Ascending aorta (tissue), 2 donors: ENCODE results near the gene IRX5. TPM values are rescaled to one million over a fixed set of nuclear protein-coding genes. Genes with fewer than 3 reads are reported as not detected.
A peak's percentile ranks its signal among the peaks of the same experiment; 100 is the strongest.

Experiments used
- DNase-seq, 2 donors: peaks; one replicate each; pipeline ENCODE4 v3.0.0-alpha.2; 2019; ENCODE audit warnings: low spot score in 2 of 2
- H3K27ac ChIP-seq, 2 donors: fragments of 200-600 bp; sonication (generic); one replicate each; pipeline ENCODE4 v1.5.1; 2016 to 2017; ENCODE audit warnings: mild to moderate bottlenecking in 1 of 2
- H3K27me3 ChIP-seq: fragments of 200-600 bp; sonication (generic); one replicate; pipeline ENCODE4 v1.5.1; 2017
- H3K36me3 ChIP-seq, 2 donors: fragments of 200-600 bp; sonication (generic); one replicate each; pipeline ENCODE4 v1.5.1; 2016
- H3K4me1 ChIP-seq, 2 donors: fragments of 200-600 bp; sonication (generic); one replicate each; pipeline ENCODE4 v1.5.1; 2016 to 2017; ENCODE audit warnings: mild to moderate bottlenecking in 1 of 2
- H3K4me3 ChIP-seq, 2 donors: fragments of 200-600 bp; sonication (generic); one replicate each; pipeline ENCODE4 v1.5.1; 2016 to 2017; ENCODE audit warnings: mild to moderate bottlenecking in 1 of 2
- H3K9me3 ChIP-seq, 2 donors: fragments of 200-600 bp; sonication (generic); one replicate each; pipeline ENCODE4 v1.5.1; 2016
- CTCF ChIP-seq, 3 experiments: fragments of 200-600 bp in 2 of 3; fragments of 450-650 bp in 1 of 3; sonication (generic) in 2 of 3; IDR thresholded peaks; one replicate each; pipeline ENCODE4 v1.5.1; 2016 to 2019; ENCODE audit warnings: antibody characterized with exemption in 3 of 3, mild to moderate bottlenecking in 1 of 3, moderate library complexity in 1 of 3
- intact Hi-C: fragments of 100-400 bp; cut with DNase I; formaldehyde crosslinking; loops from one replicate; pipeline ENCODE4 v1.15.1; 2023
- total RNA-seq: library from RNA; depleted of rRNA; stranded (reverse); fragments of >200 nt; gene quantifications from one replicate; pipeline ENCODE4 v1.1.0, GENCODE V29; 2016

IRX5 gene
- total RNA-seq, 1 donor from 2014 or later: not detected

DNA sequence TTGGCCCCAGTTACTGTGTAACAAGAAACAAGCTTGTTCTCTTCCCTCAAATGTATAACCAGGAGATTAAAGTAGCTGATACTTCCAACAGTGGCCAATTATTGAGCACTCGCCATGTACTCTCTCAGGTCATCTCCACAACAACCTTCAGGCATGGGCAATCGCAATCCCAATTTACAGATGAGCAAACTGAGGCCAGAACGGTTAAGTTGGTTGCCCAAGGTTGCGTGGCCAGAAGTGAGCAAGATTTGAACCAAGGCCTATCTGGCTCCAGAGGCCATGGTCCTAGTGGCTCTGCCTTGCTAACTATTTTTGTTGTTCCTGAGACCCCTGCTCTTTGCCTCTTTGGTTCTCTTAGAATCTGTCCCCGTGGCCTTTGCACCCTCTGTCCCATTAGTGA lies 33.6 kb downstream of the IRX5 start:
- no peaks in the 10 kb centered on the region for H3K4me1 ChIP-seq
- H3K36me3 ChIP-seq: no peaks in the 10 kb centered on the region
- H3K4me3 ChIP-seq: no peak overlapping the region
- no peak for DNase-seq
- TF ChIP-seq CTCF (IDR thresholded peaks at IDR 0.05): no peak
- intact Hi-C loops: no loop called here
- no peaks in the 10 kb centered on the region for H3K27me3 ChIP-seq
- H3K9me3 ChIP-seq: no peaks in the 10 kb centered on the region
- H3K27ac ChIP-seq: no peak overlapping the region

DNA sequence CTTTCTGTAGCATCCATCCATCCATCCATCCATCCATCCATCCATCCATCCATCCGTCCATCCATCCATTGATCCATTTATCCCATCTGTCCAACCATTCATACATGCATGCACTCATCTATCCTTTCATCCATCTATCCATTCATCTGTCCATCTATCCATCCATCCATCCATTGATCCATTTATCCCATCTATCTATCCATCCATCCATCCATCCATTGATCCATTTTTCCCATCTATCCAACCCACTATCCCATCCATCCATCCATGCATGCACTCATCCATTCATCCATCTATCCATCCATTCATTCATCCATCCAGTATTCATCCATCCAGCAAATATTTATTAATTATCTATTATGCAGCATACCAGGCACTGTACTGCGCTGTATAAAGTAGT lies 34.8 kb downstream of the IRX5 start:
- H3K36me3 ChIP-seq: no peaks in the 10 kb centered on the region
- no peaks in the 10 kb centered on the region for H3K4me1 ChIP-seq
- H3K27ac ChIP-seq: no peak overlapping the region
- intact Hi-C loops: no loop called here
- no peak for TF ChIP-seq CTCF (IDR thresholded peaks at IDR 0.05)
- no peak overlapping the region for H3K4me3 ChIP-seq
- no peaks in the 10 kb centered on the region for H3K9me3 ChIP-seq
- H3K27me3 ChIP-seq: no peaks in the 10 kb centered on the region
- no peak for DNase-seq

DNA sequence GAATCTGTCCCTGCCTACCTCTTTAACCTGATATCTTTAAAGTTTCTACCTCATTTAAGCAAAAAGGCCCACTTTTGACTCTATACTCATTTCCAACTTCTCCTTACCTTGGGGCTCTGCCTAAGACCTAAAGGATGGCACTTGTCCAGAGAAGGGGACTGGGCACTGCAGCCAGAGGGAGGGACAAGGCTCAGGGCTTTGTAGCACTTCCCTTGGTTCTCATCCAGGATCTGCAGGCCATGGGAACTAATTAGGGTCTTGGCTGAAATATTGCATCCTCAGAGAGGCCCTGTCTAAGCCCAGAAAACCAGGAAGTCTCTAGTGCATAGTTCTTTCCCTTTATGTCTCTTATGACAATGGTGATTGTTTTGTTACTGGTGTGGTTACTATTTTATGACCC lies 37.3 kb downstream of the IRX5 start:
- no peak for TF ChIP-seq CTCF (IDR thresholded peaks at IDR 0.05)
- Histone ChIP-seq H3K4me3 (no peak overlapping the region), H3K27ac (no peak overlapping the region), H3K9me3 (no peaks in the 10 kb centered on the region), H3K36me3 (no peaks in the 10 kb centered on the region), H3K4me1 (no peaks in the 10 kb centered on the region), H3K27me3 (no peaks in the 10 kb centered on the region)
- intact Hi-C loops: no loop called here
- DNase-seq: no peak

- Histone ChIP-seq H3K36me3 (no peaks in the 10 kb centered on the region), H3K27me3 (no peaks in the 10 kb centered on the region), H3K4me3 (no peak overlapping the region), H3K4me1 (no peaks in the 10 kb centered on the region), H3K9me3 (no peaks in the 10 kb centered on the region), H3K27ac (no peak overlapping the region)
- no peak for TF ChIP-seq CTCF (IDR thresholded peaks at IDR 0.05)
- intact Hi-C loops: no loop called here
- DNase-seq: peak in 1 of 2 donors; percentile 5
Measured at GRCh38 chr16:54968784-54969183, 38.1 kb downstream of the IRX5 start.

DNA sequence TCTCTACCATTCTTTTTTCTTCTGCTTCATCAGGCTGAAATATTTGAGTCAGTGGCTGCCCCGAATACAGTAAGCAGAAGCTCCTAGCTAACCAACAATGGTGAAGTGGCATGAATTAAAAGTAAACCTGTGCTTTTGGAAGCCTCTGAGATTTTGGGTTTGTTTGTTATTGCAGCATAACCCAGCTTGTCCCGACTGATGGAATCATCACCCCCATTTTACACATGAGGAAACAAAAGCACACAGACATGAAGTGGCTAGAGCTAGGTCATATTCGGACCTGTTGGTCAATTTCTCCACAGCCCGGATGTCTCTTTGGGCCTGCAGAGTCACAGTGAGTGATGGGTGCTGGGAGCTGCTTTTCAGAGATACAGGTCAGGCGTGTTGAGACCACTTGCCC lies 39.4 kb downstream of the IRX5 start:
- no peaks in the 10 kb centered on the region for H3K4me1 ChIP-seq
- H3K9me3 ChIP-seq: no peaks in the 10 kb centered on the region
- no peak overlapping the region for H3K27ac ChIP-seq
- DNase-seq: no peak
- no peak overlapping the region for H3K4me3 ChIP-seq
- intact Hi-C loops: no loop called here
- H3K27me3 ChIP-seq: no peaks in the 10 kb centered on the region
- TF ChIP-seq CTCF (IDR thresholded peaks at IDR 0.05): no peak
- no peaks in the 10 kb centered on the region for H3K36me3 ChIP-seq

- Histone ChIP-seq H3K27ac (no peak overlapping the region), H3K27me3 (no peaks in the 10 kb centered on the region)
Measured at GRCh38 chr16:54974367-54974766, 43.7 kb downstream of the IRX5 start.

More at GRCh38 chr16:54974367-54974766, 43.7 kb downstream of the IRX5 start:
- Histone ChIP-seq H3K36me3 (no peaks in the 10 kb centered on the region), H3K4me1 (no peaks in the 10 kb centered on the region), H3K4me3 (no peak overlapping the region), H3K9me3 (no peaks in the 10 kb centered on the region)
- TF ChIP-seq CTCF (IDR thresholded peaks at IDR 0.05): no peak
- intact Hi-C loops: no loop called here
- no peak for DNase-seq
